Kasumi-1 (cell line): ENCODE results near the gene POU2AF3.
"Not testable (repeated sequence)": the region's sequence is repeated elsewhere in the genome, so short reads cannot be mapped to it uniquely, and the experiment has no call there.

Experiments
- DNase-seq, 2 experiments: peaks; one replicate each; lab custom pipeline; 2025; lab: John Stamatoyannopoulos, UW

Gene POU2AF3

GRCh38 chr11:111301004-111301841, 2.9 kb downstream of the POU2AF3 start:
- DNase-seq: no peak

- no peak for DNase-seq
Observed at GRCh38 chr11:111301842-111302118, 3.4 kb downstream of the POU2AF3 start.

GRCh38 chr11:111302298-111302697, 4.0 kb downstream of the POU2AF3 start:
- DNase-seq: no peak

- DNase-seq: no peak
Observed at GRCh38 chr11:111303461-111303860, 5.1 kb downstream of the POU2AF3 start.

- no peak for DNase-seq
Observed at GRCh38 chr11:111305162-111305802, 6.9 kb downstream of the POU2AF3 start.

- DNase-seq: peak in 1 of 2 experiments; percentile 10
Observed at GRCh38 chr11:111305876-111306275, 7.5 kb downstream of the POU2AF3 start.

GRCh38 chr11:111306321-111306720, 8.0 kb downstream of the POU2AF3 start:
- DNase-seq: no peak

- DNase-seq: no peak
Observed at GRCh38 chr11:111307472-111308108, 9.2 kb downstream of the POU2AF3 start.

- no peak for DNase-seq
Observed at GRCh38 chr11:111308140-111308539, 9.8 kb downstream of the POU2AF3 start.

GRCh38 chr11:111309215-111309915, 11.0 kb downstream of the POU2AF3 start:
- no peak for DNase-seq

- DNase-seq: no peak
Observed at GRCh38 chr11:111310088-111310487, 11.7 kb downstream of the POU2AF3 start.

- no peak for DNase-seq
Observed at GRCh38 chr11:111310723-111311122, 12.4 kb downstream of the POU2AF3 start.

GRCh38 chr11:111312076-111312475, 13.7 kb downstream of the POU2AF3 start:
- DNase-seq: no peak

GRCh38 chr11:111319296-111319695, 20.9 kb downstream of the POU2AF3 start:
- no peak for DNase-seq

GRCh38 chr11:111320199-111320598, 21.9 kb downstream of the POU2AF3 start:
- not testable (repeated sequence) for DNase-seq

GRCh38 chr11:111320728-111321568, 22.6 kb downstream of the POU2AF3 start:
- no peak for DNase-seq

GRCh38 chr11:111322534-111322933, 24.2 kb downstream of the POU2AF3 start:
- DNase-seq: no peak

- DNase-seq: no peak
Observed at GRCh38 chr11:111324277-111324720, 26.0 kb downstream of the POU2AF3 start.

GRCh38 chr11:111325259-111325658, 26.9 kb downstream of the POU2AF3 start:
- no peak for DNase-seq

GRCh38 chr11:111326824-111327223, 28.5 kb downstream of the POU2AF3 start:
- DNase-seq: no peak

- no peak for DNase-seq
Observed at GRCh38 chr11:111327908-111328624, 29.7 kb downstream of the POU2AF3 start.
